ENCODE measurements around the gene SPIB.

Gene SPIB

GRCh38 chr19:50420127-50420526 is 1.4 kb downstream of the SPIB start:
- no peak for DNase-seq (ENCODE audit: low spot score)
- TF ChIP-seq, protein P1, sequence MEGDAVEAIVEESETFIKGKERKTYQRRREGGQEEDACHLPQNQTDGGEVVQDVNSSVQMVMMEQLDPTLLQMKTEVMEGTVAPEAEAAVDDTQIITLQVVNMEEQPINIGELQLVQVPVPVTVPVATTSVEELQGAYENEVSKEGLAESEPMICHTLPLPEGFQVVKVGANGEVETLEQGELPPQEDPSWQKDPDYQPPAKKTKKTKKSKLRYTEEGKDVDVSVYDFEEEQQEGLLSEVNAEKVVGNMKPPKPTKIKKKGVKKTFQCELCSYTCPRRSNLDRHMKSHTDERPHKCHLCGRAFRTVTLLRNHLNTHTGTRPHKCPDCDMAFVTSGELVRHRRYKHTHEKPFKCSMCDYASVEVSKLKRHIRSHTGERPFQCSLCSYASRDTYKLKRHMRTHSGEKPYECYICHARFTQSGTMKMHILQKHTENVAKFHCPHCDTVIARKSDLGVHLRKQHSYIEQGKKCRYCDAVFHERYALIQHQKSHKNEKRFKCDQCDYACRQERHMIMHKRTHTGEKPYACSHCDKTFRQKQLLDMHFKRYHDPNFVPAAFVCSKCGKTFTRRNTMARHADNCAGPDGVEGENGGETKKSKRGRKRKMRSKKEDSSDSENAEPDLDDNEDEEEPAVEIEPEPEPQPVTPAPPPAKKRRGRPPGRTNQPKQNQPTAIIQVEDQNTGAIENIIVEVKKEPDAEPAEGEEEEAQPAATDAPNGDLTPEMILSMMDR (IDR thresholded peaks at IDR 0.05) = no peak
- H3K27ac ChIP-seq = no peak overlapping the region
- H3K4me3 ChIP-seq = no peak overlapping the region

DNA sequence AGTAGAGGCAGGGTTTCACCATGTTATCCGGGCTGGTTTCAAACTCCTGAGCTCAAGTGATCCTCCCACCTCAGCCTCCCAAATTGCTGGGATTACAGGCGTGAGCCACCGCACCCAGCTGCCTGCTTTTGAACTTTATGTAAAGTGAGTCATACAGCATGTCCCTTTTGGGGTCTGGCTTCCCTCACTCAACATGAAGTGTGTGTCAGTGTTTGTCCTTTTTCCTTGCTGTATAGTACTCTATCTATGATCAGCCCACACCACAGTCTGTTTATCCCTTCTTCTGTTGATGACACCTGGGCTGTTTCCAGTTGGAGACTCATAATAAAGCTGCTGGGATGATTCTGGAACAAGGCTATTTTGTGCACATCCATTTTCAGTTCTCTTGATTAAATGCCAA is 2.1 kb downstream of the SPIB start:
- no peak for DNase-seq (ENCODE audit: low spot score)
- H3K27ac ChIP-seq = no peak overlapping the region
- TF ChIP-seq, protein P1 (IDR thresholded peaks at IDR 0.05) = no peak
- no peak overlapping the region for H3K4me3 ChIP-seq

GRCh38 chr19:50422397-50423278 is 3.9 kb downstream of the SPIB start:
- H3K27ac ChIP-seq = no peak overlapping the region
- H3K4me3 ChIP-seq = no peak overlapping the region
- TF ChIP-seq, protein P1 (IDR thresholded peaks at IDR 0.05) = no peak
- DNase-seq (ENCODE audit: low spot score) = no peak

- no peak for DNase-seq (ENCODE audit: low spot score)
- Histone ChIP-seq H3K4me3 (no peak overlapping the region), H3K27ac (no peak overlapping the region)
- TF ChIP-seq, protein P1 (IDR thresholded peaks at IDR 0.05) = no peak
These were observed 4.8 kb downstream of the SPIB start for GRCh38 chr19:50423279-50424113.

GRCh38 chr19:50425581-50425980 is 6.8 kb downstream of the SPIB start:
- no peak for DNase-seq (ENCODE audit: low spot score)
- TF ChIP-seq, protein P1 (IDR thresholded peaks at IDR 0.05) = no peak
- no peak overlapping the region for H3K4me3 ChIP-seq
- no peak overlapping the region for H3K27ac ChIP-seq

DNA sequence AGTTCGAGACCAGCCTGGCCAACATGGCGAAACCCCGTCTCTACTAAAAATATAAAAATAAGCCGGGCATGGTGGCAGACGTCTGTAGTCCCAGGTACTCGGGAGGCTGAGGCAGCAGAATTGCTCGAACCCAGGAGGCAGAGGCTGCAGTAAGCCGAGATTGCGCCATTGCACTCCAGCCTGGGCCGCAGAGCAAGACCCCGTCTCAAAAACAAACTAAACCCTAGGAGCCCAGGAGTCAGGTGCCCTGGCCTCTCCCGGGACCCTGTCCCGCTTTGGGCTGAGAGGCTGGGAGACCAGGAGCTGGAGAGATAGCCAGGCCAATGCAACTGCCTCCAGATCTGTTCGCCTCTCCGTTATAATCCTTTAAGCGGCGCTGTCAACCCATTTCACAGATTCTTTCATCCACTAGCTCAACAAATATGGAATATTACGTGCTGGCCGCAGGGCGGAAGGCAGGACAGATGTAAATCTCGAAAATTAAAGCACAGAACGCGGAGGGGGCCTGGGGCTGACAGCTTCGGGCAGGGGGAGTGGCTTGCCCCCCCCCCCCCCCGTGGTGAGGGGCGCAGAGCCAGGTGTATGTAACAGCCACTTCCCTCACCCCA is 8.7 kb downstream of the SPIB start:
- TF ChIP-seq, protein P1 (IDR thresholded peaks at IDR 0.05) = no peak
- DNase-seq (ENCODE audit: low spot score) = no peak
- H3K27ac ChIP-seq = peak overlapping the region in 1 of 2 donors; percentile 37
- peak overlapping the region; percentile 55 for H3K4me3 ChIP-seq
